GM06990 (cell line): ENCODE results near the gene MCFD2.

Source experiments
- DNase-seq: peaks from one replicate; pipeline ENCODE4 v3.0.0-alpha.2; 2011; ENCODE audit not compliant: insufficient read length; ENCODE audit errors: extremely low read depth
- H3K27me3 ChIP-seq: replicated peaks from 2 replicates; pipeline ENCODE4 v1.6.0; 2011; ENCODE audit warnings: low read length; ENCODE audit not compliant: control insufficient read depth, insufficient read depth
- H3K36me3 ChIP-seq: 2 replicates; pipeline ENCODE4 v1.5.1; 2011; ENCODE audit warnings: low read length; ENCODE audit not compliant: control insufficient read depth, insufficient read depth
- H3K4me3 ChIP-seq: replicated peaks from 2 replicates; pipeline ENCODE4 v1.5.1; 2011; ENCODE audit warnings: low read depth, mild to moderate bottlenecking, control low read depth, low read length
- TF ChIP-seq, protein P1 (sequence below): IDR thresholded peaks from 2 replicates; pipeline ENCODE4 v1.5.1; 2011; ENCODE audit warnings: low read length, control low read depth, mild to moderate bottlenecking, inconsistent platforms; ENCODE audit not compliant: insufficient read depth, poor library complexity, severe bottlenecking

MCFD2 gene

GRCh38 chr2:46917628-46918027 lies 2.0 kb upstream of the MCFD2 start:
- peak; percentile 40 for DNase-seq
- TF ChIP-seq, protein P1, sequence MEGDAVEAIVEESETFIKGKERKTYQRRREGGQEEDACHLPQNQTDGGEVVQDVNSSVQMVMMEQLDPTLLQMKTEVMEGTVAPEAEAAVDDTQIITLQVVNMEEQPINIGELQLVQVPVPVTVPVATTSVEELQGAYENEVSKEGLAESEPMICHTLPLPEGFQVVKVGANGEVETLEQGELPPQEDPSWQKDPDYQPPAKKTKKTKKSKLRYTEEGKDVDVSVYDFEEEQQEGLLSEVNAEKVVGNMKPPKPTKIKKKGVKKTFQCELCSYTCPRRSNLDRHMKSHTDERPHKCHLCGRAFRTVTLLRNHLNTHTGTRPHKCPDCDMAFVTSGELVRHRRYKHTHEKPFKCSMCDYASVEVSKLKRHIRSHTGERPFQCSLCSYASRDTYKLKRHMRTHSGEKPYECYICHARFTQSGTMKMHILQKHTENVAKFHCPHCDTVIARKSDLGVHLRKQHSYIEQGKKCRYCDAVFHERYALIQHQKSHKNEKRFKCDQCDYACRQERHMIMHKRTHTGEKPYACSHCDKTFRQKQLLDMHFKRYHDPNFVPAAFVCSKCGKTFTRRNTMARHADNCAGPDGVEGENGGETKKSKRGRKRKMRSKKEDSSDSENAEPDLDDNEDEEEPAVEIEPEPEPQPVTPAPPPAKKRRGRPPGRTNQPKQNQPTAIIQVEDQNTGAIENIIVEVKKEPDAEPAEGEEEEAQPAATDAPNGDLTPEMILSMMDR: no peak
- H3K36me3 ChIP-seq: no peaks in the 10 kb centered on the region
- no peak overlapping the region for H3K4me3 ChIP-seq
- H3K27me3 ChIP-seq: no peaks in the 10 kb centered on the region

GRCh38 chr2:46915811-46916630 lies 415 bp upstream of the MCFD2 start:
- Histone ChIP-seq H3K27me3 (no peaks in the 10 kb centered on the region), H3K4me3 (peak overlapping the region; percentile 91), H3K36me3 (no peaks in the 10 kb centered on the region)
- TF ChIP-seq, protein P1: no peak
- DNase-seq: peak; percentile 88

DNA sequence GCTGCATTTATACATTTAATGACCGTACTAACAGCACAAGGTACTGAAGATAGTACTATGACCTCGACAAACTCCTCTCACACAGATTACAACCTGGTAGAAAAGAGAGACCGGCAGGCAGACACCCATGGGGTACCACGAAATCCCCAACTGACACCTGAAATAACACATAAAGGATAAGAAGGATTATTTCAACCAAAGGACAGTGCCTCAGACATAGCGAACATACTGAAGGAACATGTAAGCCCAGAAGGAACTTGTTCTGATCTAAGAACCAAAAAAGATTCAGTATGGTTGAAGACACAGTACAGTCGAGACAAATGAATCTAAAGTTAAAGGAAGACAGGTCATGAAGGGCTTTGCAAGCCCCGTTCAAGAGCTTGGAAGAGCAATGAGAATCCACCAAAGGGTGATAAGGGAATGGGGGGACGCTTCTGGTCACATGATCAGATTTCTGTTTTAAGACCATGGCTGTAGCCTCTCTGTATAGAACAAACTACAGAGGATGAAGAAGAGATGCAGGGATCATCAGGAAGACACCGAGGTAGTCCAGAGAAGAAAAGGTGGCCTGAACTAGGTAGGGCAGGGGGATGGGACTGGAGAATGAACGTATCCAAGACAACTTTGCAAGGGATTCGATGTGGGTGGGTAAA lies 902 bp downstream of the MCFD2 start:
- Histone ChIP-seq H3K27me3 (no peaks in the 10 kb centered on the region), H3K4me3 (peak overlapping the region; percentile 91), H3K36me3 (no peaks in the 10 kb centered on the region)
- TF ChIP-seq, protein P1: no peak
- DNase-seq: no peak

- no peak overlapping the region for H3K4me3 ChIP-seq
- DNase-seq: no peak
These were observed 1.9 kb downstream of the MCFD2 start for GRCh38 chr2:46913471-46914381.

GRCh38 chr2:46909771-46910419 lies 5.7 kb downstream of the MCFD2 start:
- Histone ChIP-seq H3K36me3 (peaks cover 17% of the 10 kb centered on the region), H3K4me3 (no peak overlapping the region), H3K27me3 (no peaks in the 10 kb centered on the region)
- TF ChIP-seq, protein P1: no peak
- DNase-seq: peak; percentile 68

More at GRCh38 chr2:46913471-46914381, 1.9 kb downstream of the MCFD2 start:
- H3K36me3 ChIP-seq: peaks cover 6% of the 10 kb centered on the region
- no peaks in the 10 kb centered on the region for H3K27me3 ChIP-seq
- TF ChIP-seq, protein P1: no peak
